CD4-positive, alpha-beta T cell treated with Interleukin-2 at 100 ng/mL for 4 hours (primary cell): ENCODE data around the gene SEMA4C.
"Not testable (repeated sequence)": the region's sequence is repeated elsewhere in the genome, so short reads cannot be mapped to it uniquely, and the experiment has no call there.

Experiments used
- DNase-seq: peaks from one replicate; pipeline ENCODE4 v3.0.0-alpha.2; 2020; ENCODE audit warnings: low spot score

SEMA4C gene

GRCh38 chr2:96866586-96866985 lies 3.3 kb downstream of the SEMA4C start:
- DNase-seq: no peak

DNA sequence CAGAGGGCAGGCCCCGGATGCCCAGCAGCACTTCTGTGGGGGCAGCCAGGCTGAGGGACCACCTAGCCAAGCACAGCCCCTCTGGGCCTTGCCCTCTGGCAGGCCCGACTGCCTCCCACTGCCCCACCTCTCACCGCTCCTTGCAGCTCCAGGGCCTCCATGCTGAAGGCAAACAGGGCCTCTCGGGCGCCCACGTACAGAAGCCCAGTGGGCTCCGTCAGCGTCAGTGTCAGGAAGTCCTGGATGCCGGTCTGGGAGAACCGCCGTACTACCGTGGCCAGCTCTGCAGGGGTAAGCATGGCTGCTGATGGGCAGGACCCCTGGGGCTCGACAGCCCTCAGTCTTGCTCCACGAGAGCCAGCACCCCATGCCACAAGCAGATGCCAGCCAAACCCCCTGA lies 3.7 kb downstream of the SEMA4C start:
- no peak for DNase-seq

DNA sequence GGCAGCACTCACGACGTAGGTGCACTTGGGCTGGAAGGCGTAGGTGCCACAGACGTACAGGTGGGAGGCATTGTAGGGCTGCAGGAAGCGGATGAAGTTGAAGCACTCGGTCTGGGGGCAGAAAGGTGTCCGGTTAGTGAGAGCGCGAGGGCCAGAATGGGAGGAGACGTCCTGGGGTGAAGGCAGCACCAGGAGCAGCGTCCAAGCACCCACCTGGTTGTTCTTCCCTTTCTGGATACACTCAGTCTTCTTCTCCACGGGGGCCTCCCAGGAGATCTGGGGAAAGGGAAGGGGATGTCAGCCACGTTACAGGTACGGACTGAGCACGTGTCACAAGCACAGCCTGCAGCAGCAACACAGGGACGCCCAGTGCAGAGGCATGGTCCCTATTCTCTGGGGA lies 4.2 kb downstream of the SEMA4C start:
- DNase-seq: no peak

DNA sequence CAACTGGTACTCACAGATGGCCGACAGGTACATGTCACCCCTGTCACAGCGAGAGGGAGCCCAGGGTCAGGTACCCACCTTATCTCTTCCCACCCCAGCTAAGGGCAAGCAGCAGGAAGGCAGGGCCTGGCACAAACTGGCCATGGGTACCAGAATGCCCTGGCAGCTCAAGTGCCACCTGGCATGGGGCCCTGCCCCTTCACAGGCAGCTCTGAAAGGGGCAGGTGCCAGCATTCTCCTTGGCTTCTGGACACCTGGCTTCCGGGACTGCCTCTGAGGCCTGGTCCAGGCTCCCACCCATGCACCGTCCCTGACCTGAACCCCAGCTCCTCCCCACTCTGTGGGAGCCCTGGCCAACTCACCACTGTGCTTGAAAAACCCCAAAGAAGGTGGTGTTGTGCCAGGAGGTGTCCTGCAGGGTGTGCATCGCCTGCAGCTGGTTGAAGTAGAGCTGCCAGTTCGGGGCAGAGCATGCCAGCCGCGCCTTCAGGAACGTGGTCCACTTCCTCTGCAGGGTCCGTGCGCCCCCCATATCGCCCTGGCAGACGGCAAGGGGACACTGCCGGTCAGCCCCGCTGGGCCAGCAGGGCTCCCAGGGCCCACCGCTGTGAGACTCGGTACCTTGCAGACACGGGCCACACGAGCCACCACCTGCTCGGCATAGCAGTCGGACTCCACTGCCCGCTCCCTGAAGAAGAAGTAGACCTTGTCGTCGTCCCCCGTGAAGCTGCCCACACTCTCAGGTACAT lies 5.4 kb downstream of the SEMA4C start:
- DNase-seq: no peak

DNA sequence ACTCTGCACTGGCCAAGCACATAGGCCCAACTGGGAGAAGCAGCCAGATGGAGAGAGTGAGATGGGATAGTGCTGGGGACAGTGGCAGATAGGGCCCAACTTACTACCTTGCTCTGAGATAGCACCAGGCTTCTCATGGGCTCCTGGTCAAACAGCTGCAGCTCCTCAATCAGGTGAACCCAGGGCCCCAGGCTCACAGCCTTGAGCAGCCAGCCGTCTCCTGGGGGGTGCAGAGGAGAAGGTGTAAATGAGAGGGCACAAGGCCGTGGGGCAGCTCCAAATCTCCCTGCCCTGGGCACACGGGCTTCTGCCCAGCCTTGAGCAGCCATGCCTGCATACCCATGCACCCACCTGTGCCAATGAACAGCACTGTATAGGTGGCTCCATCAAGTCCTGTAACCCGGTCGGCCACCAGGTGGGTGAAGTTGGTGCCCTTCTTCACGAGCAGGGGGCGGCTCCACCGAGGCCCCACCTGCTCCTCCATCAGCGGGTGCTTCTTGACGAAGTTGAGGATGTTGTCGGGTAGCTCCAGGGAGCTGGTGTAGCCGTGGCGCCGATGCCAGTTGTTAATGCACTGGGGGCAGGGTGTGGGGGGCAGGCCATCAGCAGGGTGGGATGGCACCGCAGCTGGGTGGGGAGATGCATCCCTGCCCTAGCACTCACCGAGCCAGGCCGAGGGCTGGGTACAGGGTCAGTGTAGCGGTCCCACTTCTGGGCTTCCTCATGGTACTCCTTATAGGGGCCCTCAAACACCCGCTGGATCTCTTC lies 6.1 kb downstream of the SEMA4C start:
- no peak for DNase-seq

GRCh38 chr2:96863056-96863455 lies 6.8 kb downstream of the SEMA4C start:
- DNase-seq: not testable (repeated sequence)

GRCh38 chr2:96861074-96861473 lies 8.8 kb downstream of the SEMA4C start:
- no peak for DNase-seq

DNA sequence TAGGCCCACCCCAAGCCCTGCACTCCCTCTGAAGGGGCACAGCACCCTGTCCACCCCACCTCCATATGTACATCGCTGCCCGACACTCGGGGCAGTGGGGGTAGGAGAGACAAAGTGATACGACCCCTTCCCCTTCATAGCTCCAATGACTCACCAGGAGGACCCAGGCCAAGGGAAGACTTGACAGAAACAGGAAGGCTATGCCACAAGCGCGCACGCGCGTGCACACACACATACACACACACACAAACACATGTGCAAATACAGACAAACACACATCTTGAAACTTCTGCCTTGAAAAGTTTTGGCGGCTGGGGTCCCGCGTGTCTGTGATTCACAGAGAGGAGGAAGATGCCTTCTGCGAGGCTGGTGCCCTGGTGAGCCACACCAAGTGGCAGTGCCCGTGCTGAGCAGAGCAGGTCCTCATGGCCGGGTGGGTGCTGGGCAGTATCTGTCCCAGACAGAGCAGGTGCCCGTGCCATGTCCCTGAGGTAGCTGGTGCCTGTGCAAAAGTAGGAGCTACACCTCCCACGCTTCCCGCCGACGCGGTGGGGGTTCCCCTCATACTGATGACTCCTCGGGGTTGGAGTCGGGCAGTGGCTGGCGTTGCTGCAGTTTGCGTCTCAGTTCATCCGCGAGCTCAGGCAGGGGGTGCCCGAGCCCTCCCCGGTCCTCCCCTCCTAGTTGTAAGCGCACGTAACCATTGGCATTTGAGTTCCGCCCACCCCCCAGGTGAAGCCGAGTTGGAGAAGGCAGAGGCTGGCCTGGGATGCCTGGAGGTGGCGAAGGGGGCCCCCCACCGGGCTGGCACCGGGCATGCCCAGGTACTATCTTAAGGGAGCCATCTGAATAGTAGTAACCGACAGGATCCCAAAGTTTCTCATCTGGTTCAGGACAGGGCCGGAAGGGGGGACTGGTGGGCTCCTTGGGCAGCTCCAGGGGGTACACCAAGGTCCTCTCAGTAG lies 9.5 kb downstream of the SEMA4C start:
- peak; percentile 21 for DNase-seq

GRCh38 chr2:96859681-96860064 lies 10.2 kb downstream of the SEMA4C start:
- DNase-seq: no peak

- DNase-seq: no peak
Measured at GRCh38 chr2:96859099-96859649, 10.7 kb downstream of the SEMA4C start.

GRCh38 chr2:96857667-96858372 lies 12.1 kb downstream of the SEMA4C start, which contains the start of gene ANKRD39:
ANKRD39 (minus strand) TSS chr2:96858016; CDS start chr2:96857987, 29 bp downstream.
- DNase-seq: peak; percentile 99

- DNase-seq: peak; percentile 29
Measured at GRCh38 chr2:96856776-96857666, 12.9 kb downstream of the SEMA4C start.

- no peak for DNase-seq
Measured at GRCh38 chr2:96853321-96853720, 16.6 kb downstream of the SEMA4C start.

- no peak for DNase-seq
Measured at GRCh38 chr2:96852667-96853066, 17.2 kb downstream of the SEMA4C start.

GRCh38 chr2:96848264-96848663 lies 21.6 kb downstream of the SEMA4C start:
- DNase-seq: no peak

DNA sequence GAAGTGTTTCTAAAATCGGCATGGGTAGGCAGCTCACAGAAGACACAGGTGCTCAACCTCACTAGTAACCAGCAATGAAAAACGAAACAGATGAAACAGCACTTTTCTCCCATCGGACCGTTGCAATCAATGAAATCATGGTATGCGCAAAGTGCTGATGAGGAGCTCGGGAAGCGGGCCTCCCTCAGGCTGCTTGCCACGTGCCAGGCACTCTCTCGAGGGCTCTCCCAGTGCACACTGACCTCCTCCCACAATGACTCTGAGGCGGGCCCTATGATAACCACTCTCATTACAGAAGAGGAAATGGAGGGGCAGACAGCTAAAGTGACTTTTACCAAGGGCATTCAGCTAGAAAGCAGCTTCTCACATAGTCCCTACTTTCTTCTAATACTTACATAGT lies 22.3 kb downstream of the SEMA4C start:
- no peak for DNase-seq

- DNase-seq: no peak
Measured at GRCh38 chr2:96846825-96847224, 23.1 kb downstream of the SEMA4C start.

DNA sequence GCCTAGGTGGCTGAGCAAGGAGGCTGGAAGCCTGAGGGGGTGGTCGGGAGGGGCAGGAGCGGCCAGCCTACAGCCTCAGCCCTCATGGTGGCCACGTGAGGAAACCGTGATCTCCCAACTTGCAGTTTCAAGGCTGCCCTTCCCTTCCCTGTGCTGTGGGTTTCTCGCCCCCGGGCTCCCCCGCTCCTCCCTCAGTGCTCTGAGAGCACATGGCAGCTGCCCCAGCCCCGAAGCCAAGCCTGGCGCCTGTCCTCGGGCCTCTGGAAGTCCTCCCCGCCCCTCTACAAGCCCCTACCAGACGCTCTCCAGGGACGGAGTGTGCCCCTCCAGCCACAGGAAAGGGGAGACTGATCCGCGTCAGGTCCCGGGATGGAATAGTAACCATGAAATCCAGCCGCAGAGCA lies 25.5 kb downstream of the SEMA4C start:
- no peak for DNase-seq

DNA sequence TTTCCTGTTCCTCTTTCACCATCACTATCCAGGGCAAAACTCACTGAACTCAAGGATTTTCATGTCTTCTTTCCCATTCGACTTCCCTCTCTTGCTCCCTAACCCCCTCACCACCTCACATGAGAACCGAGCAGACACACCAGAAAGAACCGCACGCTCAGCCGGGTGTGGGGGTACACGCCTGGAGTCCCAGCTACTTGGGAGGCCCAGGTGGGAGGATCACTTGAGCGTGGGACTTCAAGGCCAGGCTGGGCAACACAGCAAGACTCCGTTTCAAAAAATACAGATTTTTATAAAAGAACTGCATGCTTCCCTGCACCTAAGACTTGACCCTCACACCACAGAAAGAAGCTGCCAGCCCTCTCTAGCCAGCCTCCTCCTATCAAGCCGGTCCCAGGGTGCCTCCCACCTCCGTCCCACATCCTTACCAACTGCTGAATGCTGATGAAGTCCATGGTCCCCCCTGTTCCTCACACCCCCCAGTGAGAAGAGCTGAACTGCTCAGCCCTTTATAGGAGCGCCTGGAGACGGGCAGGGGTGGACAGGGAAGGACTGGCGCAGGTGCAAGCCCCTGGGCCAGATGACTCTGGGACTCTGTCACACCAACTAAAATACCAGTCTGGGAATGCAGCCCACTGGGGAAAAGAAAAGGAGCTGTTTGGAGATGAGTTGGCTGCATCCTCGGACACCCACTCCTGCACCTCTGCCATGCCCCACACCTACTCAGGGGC lies 26.2 kb downstream of the SEMA4C start, which contains the start of gene ANKRD23:
Gene ANKRD23, minus strand, starts transcription at position 484 of the 731 bp plus-strand sequence. Its CDS starts 29 bp downstream, at position 455.
- DNase-seq: no peak
